ENCODE results near the gene USH1C.

USH1C gene

DNA sequence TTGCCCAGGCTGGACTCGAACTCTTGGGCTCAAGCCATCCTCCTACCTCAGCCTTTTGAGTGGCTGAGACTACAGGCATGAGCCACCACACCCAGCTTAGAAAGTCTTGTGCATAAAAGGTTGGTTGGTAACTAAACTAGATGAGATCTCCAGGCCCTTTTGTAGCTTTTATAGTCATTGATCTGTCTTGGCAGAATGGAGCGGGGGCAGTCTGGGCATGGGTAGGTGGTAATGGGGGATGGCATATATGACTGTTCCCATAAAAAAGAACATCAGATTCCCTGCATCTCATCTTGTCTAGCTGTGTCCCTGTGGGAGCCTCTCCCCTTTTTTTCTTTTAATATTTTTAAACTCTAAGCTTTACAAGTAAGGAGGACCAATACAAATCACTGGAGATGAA, 97.7 kb downstream of the USH1C start:
- no peak for DNase-seq
- intact Hi-C loops (cut with DNase I), result no loop called here

DNA sequence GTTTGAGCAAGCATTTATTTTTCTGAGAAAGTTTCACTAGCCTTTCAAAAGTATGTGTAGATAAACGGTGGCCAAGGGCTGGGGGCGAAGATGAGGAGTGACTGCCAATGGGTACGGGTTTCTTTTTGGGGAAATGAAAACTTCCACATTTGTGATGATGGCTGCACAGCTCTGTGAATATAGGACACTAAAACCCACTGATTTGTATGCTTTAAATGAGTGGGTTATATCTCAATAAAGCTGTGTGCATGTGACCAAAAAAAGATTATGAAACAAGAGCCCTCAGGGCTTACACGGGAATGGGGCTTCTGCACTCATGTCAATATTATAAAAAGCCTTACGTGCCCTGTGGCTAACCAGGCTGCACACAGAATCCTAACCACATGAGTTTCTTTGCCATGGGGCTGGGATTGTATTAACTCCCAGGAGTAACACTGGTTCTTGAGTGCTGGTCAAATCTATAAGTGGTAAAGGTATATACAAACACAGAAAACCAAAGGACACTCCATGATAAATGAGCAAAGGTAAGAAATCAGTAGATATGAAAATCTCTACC, 98.9 kb downstream of the USH1C start:
- no peak for DNase-seq
- intact Hi-C loops (cut with DNase I), result no loop called here

DNA sequence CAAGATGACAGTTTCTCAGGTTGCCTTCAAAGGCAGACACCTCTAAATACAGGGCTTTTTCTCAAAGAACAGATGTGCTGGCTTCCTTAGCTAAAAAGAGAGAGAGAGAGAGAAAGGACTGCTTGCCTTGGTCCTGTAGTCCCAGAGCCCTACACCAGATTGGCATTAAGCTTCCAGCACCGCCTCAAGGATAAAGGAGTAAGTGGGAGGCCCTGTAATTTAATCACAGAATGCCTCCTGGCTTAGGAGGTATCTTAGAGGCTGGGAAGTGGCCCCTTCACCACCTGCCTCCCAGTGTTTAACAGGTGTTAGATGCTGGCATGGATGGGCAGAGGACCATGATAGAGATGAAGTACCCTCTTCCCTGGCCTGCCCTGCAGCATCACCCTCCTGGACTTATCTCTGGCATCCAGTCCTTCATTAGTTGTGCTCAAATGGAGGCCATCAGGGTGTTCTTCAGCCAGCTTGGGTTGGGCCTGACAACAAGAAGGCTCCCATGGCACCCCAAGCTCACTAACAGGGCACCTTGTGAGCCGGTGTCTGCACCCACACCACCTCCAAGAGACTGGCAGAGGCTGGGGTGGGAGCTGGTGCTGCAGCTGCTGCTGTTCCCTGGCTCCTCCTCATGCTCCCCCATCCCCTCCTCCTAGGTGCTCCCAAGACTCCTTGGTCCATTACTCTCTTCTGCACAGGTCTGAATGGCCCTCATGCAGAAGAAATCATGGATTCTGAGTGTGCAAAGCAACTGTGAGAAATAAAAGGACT, 100.1 kb downstream of the USH1C start:
- no peak for DNase-seq
- intact Hi-C loops (cut with DNase I), result no loop called here
